Keratinocyte (primary cell): Measurements from ENCODE around the gene SMOC1. TPM values are rescaled to one million over a fixed set of nuclear protein-coding genes. Genes with fewer than 3 reads are reported as not detected.
A peak's percentile ranks its signal among the peaks of the same experiment; 100 is the strongest.
"Not testable (repeated sequence)": the region's sequence is repeated elsewhere in the genome, so short reads cannot be mapped to it uniquely, and the experiment has no call there.

Source experiments
- DNase-seq: peaks from one replicate; pipeline ENCODE4 v3.0.0-alpha.2; 2011; ENCODE audit warnings: low read depth, missing footprints, low spot score
- FAIRE-seq: peaks from 2 replicates; lab custom pipeline; 2011; peaks lifted over from hg19 to GRCh38; lab: Jason Lieb, UNC
- H2AFZ ChIP-seq: 2 replicates; pipeline ENCODE4 v1.6.0; 2012; ENCODE audit warnings: low read length, control low read depth, inconsistent platforms; ENCODE audit not compliant: control insufficient read depth
- H3K27ac ChIP-seq: 2 replicates; pipeline ENCODE4 v1.5.1; 2011; ENCODE audit warnings: low read length; ENCODE audit not compliant: control insufficient read depth, insufficient read depth
- H3K27me3 ChIP-seq: 3 replicates; pipeline ENCODE4 v1.6.0; 2011; ENCODE audit warnings: low read length; ENCODE audit not compliant: control insufficient read depth, insufficient read depth; ENCODE audit errors: extremely low read depth
- H3K36me3 ChIP-seq, 2 experiments: 2 replicates in 1 of 2; 3 replicates in 1 of 2; pipeline ENCODE4 v1.5.1; 2011; ENCODE audit warnings: low read length in 2 of 2, mild to moderate bottlenecking in 1 of 2; ENCODE audit not compliant: control insufficient read depth in 2 of 2, insufficient read depth in 2 of 2; ENCODE audit errors: extremely low read depth in 1 of 2
- H3K4me1 ChIP-seq: 3 replicates; pipeline ENCODE4 v1.5.1; 2011; ENCODE audit warnings: low read length; ENCODE audit not compliant: control insufficient read depth, insufficient read depth; ENCODE audit errors: extremely low read depth
- H3K4me2 ChIP-seq: 3 replicates; pipeline ENCODE4 v1.6.0; 2011; ENCODE audit warnings: low read depth, low read length; ENCODE audit not compliant: control insufficient read depth, insufficient read depth; ENCODE audit errors: extremely low read depth
- H3K4me3 ChIP-seq, 3 experiments: fragments of 200-600 bp in 1 of 3; sonication (generic) in 1 of 3; 2 replicates in 2 of 3; 3 replicates in 1 of 3; pipeline ENCODE4 v1.5.1; 2011 to 2016; ENCODE audit warnings: low read length in 3 of 3, mild to moderate bottlenecking in 3 of 3, control low read depth in 2 of 3, inconsistent platforms in 1 of 3, low read depth in 1 of 3, mixed read lengths in 1 of 3, mixed run types in 1 of 3, moderate library complexity in 1 of 3; ENCODE audit not compliant: control insufficient read depth in 2 of 3, insufficient read depth in 2 of 3; ENCODE audit errors: extremely low read depth in 1 of 3
- H3K79me2 ChIP-seq: 2 replicates; pipeline ENCODE4 v1.6.0; 2012; ENCODE audit warnings: low read length; ENCODE audit not compliant: control insufficient read depth, insufficient read depth
- H3K9ac ChIP-seq: 3 replicates; pipeline ENCODE4 v1.6.0; 2011; ENCODE audit warnings: low read length; ENCODE audit not compliant: control insufficient read depth, insufficient read depth; ENCODE audit errors: extremely low read depth
- H3K9me1 ChIP-seq: 3 replicates; pipeline ENCODE4 v1.6.0; 2011; ENCODE audit warnings: low read length; ENCODE audit not compliant: control insufficient read depth, insufficient read depth; ENCODE audit errors: extremely low read depth
- H3K9me3 ChIP-seq: 2 replicates; pipeline ENCODE4 v1.5.1; 2012; ENCODE audit warnings: low read depth, low read length; ENCODE audit not compliant: control insufficient read depth
- H4K20me1 ChIP-seq: 3 replicates; pipeline ENCODE4 v1.6.0; 2011; ENCODE audit warnings: low read length; ENCODE audit not compliant: control insufficient read depth, insufficient read depth; ENCODE audit errors: extremely low read depth
- CTCF ChIP-seq, 3 experiments: IDR thresholded peaks in 1 of 3; conservative IDR thresholded peaks in 1 of 3; optimal IDR thresholded peaks in 1 of 3; 2 replicates in 2 of 3; 3 replicates in 1 of 3; pipeline versions ENCODE3 to v1.5.1; 2011; ENCODE audit warnings: low read length in 3 of 3, mild to moderate bottlenecking in 3 of 3, moderate library complexity in 2 of 3, control low read depth in 1 of 3, inconsistent platforms in 1 of 3; ENCODE audit not compliant: insufficient read depth in 2 of 3; ENCODE audit errors: extremely low read depth in 1 of 3
- EZH2 ChIP-seq: IDR thresholded peaks from one replicate; pipeline ENCODE4 v1.6.1; 2012; ENCODE audit warnings: inconsistent platforms, mild to moderate bottlenecking, low read length, moderate library complexity
- dilution Hi-C: fragments of 300-500 bp; cut with MboI; formaldehyde crosslinking; loops from one replicate; pipeline ENCODE4 v1.7.0; 2020; ENCODE audit warnings: low sequenced_read_pairs; ENCODE audit not compliant: extremely low pct_ligation_motif_present
- polyA plus RNA-seq, 5 experiments: library from polyadenylated mRNA; depleted of rRNA in 3 of 5; stranded (reverse) in 3 of 5; stranded (forward) in 1 of 5; unstranded in 1 of 5; fragments of >200 nt; gene quantifications; 1 replicate in 1 of 5; 2 replicates in 3 of 5; 3 replicates in 1 of 5; pipeline versions ENCODE4 v1.2.1 to v1.2.3, GENCODE V29; 2011 to 2012; ENCODE audit warnings: missing spikeins in 2 of 5, low read depth in 1 of 5, low replicate concordance in 1 of 5

The SMOC1 gene
- polyA plus RNA-seq, 1 donor (not counting 4 experiments of a cell fraction or from before 2014, with no cell fraction given) = 6.0 TPM

GRCh38 chr14:69900603-69901002 is 21.4 kb downstream of the SMOC1 start:
- TF ChIP-seq EZH2 (no peak), CTCF (optimal IDR thresholded peaks at IDR 0.05 in 1 of 3, IDR thresholded peaks at IDR 0.05 in 1 of 3, conservative IDR thresholded peaks at IDR 0.05 in 1 of 3; ENCODE audit: extremely low read depth in 1 of 3, insufficient read depth in 2 of 3, low read length in 3 of 3) (no peak)
- no peak overlapping the region for H3K27ac ChIP-seq
- no peaks in the 10 kb centered on the region for H3K9me3 ChIP-seq
- dilution Hi-C loops = no loop called here
- no peaks in the 10 kb centered on the region for H3K79me2 ChIP-seq
- H3K9ac ChIP-seq = no peak overlapping the region
- no peak for DNase-seq
- no peak overlapping the region for H3K4me3 ChIP-seq
- no peaks in the 10 kb centered on the region for H3K27me3 ChIP-seq
- no peaks in the 10 kb centered on the region for H3K9me1 ChIP-seq
- no peak overlapping the region for H3K4me2 ChIP-seq
- no peak for FAIRE-seq
- H4K20me1 ChIP-seq = no peaks in the 10 kb centered on the region
- no peaks in the 10 kb centered on the region for H3K36me3 ChIP-seq
- H3K4me1 ChIP-seq = peaks cover 16% of the 10 kb centered on the region
- no peak overlapping the region for H2AFZ ChIP-seq

- H3K27ac ChIP-seq = no peak overlapping the region
- H3K36me3 ChIP-seq = no peaks in the 10 kb centered on the region
- H4K20me1 ChIP-seq = no peaks in the 10 kb centered on the region
- dilution Hi-C loops = no loop called here
- no peaks in the 10 kb centered on the region for H3K79me2 ChIP-seq
- no peaks in the 10 kb centered on the region for H3K9me1 ChIP-seq
- H3K4me1 ChIP-seq = peaks cover 16% of the 10 kb centered on the region
- H2AFZ ChIP-seq = no peak overlapping the region
- no peaks in the 10 kb centered on the region for H3K9me3 ChIP-seq
- H3K9ac ChIP-seq = no peak overlapping the region
- no peaks in the 10 kb centered on the region for H3K27me3 ChIP-seq
- peak overlapping the region; percentile 3 for H3K4me2 ChIP-seq
- FAIRE-seq (peak; percentile 86), DNase-seq (no peak)
- no peak overlapping the region for H3K4me3 ChIP-seq
- TF ChIP-seq EZH2 = no peak
- no peak for TF ChIP-seq CTCF (optimal IDR thresholded peaks at IDR 0.05 in 1 of 3, IDR thresholded peaks at IDR 0.05 in 1 of 3, conservative IDR thresholded peaks at IDR 0.05 in 1 of 3; ENCODE audit: extremely low read depth in 1 of 3, insufficient read depth in 2 of 3, low read length in 3 of 3)
These were observed 22.1 kb downstream of the SMOC1 start for GRCh38 chr14:69901113-69901951.

- not testable (repeated sequence) for H3K79me2 ChIP-seq, FAIRE-seq, H3K27ac ChIP-seq
These were observed 23.8 kb downstream of the SMOC1 start for GRCh38 chr14:69903046-69903445.

More at GRCh38 chr14:69903046-69903445, 23.8 kb downstream of the SMOC1 start:
- H3K9ac ChIP-seq, dilution Hi-C loops, H3K9me1 ChIP-seq, H3K27me3 ChIP-seq, H2AFZ ChIP-seq, H4K20me1 ChIP-seq, H3K36me3 ChIP-seq, DNase-seq, H3K4me2 ChIP-seq, H3K4me3 ChIP-seq, H3K9me3 ChIP-seq: not testable (repeated sequence)
- H3K4me1 ChIP-seq = peaks cover 16% of the 10 kb centered on the region
